Esophagus squamous epithelium (tissue), 5 donors: ENCODE results near the gene TMEM235. TPM values are rescaled to one million over a fixed set of nuclear protein-coding genes. Genes with fewer than 3 reads are reported as not detected.
"Not testable (repeated sequence)": the region's sequence is repeated elsewhere in the genome, so short reads cannot be mapped to it uniquely, and the experiment has no call there.

ENCODE experiments used
- DNase-seq: peaks from one replicate; lab custom pipeline; 2025; lab: John Stamatoyannopoulos, UW
- H3K27ac ChIP-seq, 4 donors: fragments of 200-600 bp; sonication (generic); one replicate each; pipeline ENCODE4 v1.5.1; 2016 to 2019; ENCODE audit warnings: mild to moderate bottlenecking in 1 of 4
- H3K27me3 ChIP-seq, 4 donors: fragments of 200-600 bp; sonication (generic); 1 replicate in 3 of 4; 2 replicates in 1 of 4; pipeline versions ENCODE4 v1.5.1 to v1.6.0; 2017 to 2021; ENCODE audit warnings: antibody characterized with exemption in 1 of 4
- H3K36me3 ChIP-seq, 3 donors: fragments of 200-600 bp; sonication (generic); one replicate each; pipeline ENCODE4 v1.5.1; 2016 to 2019
- H3K4me1 ChIP-seq, 3 donors: fragments of 200-600 bp; sonication (generic); one replicate each; pipeline ENCODE4 v1.5.1; 2017 to 2019
- H3K4me3 ChIP-seq, 4 donors: fragments of 200-600 bp; sonication (generic); 1 replicate in 3 of 4; 2 replicates in 1 of 4; pipeline ENCODE4 v1.5.1; 2016 to 2019; ENCODE audit warnings: mild to moderate bottlenecking in 2 of 4, moderate library complexity in 1 of 4
- H3K9me3 ChIP-seq, 3 donors: fragments of 200-600 bp; sonication (generic); one replicate each; pipeline ENCODE4 v1.5.1; 2016 to 2019
- CTCF ChIP-seq, 6 experiments: fragments of 450-650 bp in 4 of 6; fragments of 200-600 bp in 2 of 6; sonication (generic) in 2 of 6; IDR thresholded peaks; one replicate each; pipeline ENCODE4 v1.5.1; 2016 to 2019; ENCODE audit warnings: antibody characterized with exemption in 6 of 6, mild to moderate bottlenecking in 4 of 6, moderate library complexity in 4 of 6
- POLR2A ChIP-seq, 4 donors: fragments of 450-650 bp; IDR thresholded peaks; one replicate each; pipeline ENCODE4 v1.6.1; 2017; ENCODE audit warnings: antibody characterized with exemption in 4 of 4, mild to moderate bottlenecking in 4 of 4, moderate library complexity in 3 of 4
- WGBS, 2 donors: methylation state at CpG; one replicate each; pipeline ENCODE4 v1.1.5; 2018; 5-methylcytosine and 5-hydroxymethylcytosine counted together
- intact Hi-C: fragments of 100-400 bp; cut with DNase I; formaldehyde crosslinking; loops from one replicate; pipeline ENCODE4 v1.15.0; 2022
- total RNA-seq, 4 donors: library from RNA; depleted of rRNA; stranded (reverse); fragments of >200 nt; gene quantifications; one replicate each; pipeline ENCODE4 v1.1.0, GENCODE V29; 2016
- donor health status: DM: yes; HTN: yes; CAD: no.

The TMEM235 gene
- total RNA-seq, 4 donors from 2014 or later = 0.26 TPM; not detected in 3

GRCh38 chr17:78234261-78234865 lies 2.9 kb downstream of the TMEM235 start:
- H3K27ac ChIP-seq = no peak overlapping the region
- TF ChIP-seq CTCF (IDR thresholded peaks at IDR 0.05) (no peak), POLR2A (IDR thresholded peaks at IDR 0.05) (no peak)
- no peaks in the 10 kb centered on the region for H3K9me3 ChIP-seq
- no peak overlapping the region for H3K4me3 ChIP-seq
- H3K36me3 ChIP-seq = no peaks in the 10 kb centered on the region
- WGBS, 2 donors = 73 to 100% methylated on average over 1 to 2 of the region's 17 CpGs
- H3K4me1 ChIP-seq = peaks cover 0 to 27% (median 8%) of the 10 kb centered on the region in 3 donors
- intact Hi-C loops = no loop called here
- DNase-seq = no peak
- H3K27me3 ChIP-seq = peaks cover 6 to 50% (median 12%) of the 10 kb centered on the region in 4 donors

GRCh38 chr17:78235022-78235421 lies 3.6 kb downstream of the TMEM235 start:
- peaks cover 6 to 43% (median 12%) of the 10 kb centered on the region in 4 donors for H3K27me3 ChIP-seq
- DNase-seq, H3K4me3 ChIP-seq, H3K9me3 ChIP-seq, H3K27ac ChIP-seq, H3K36me3 ChIP-seq, intact Hi-C loops: not testable (repeated sequence)
- WGBS, 2 donors = 75 to 83% methylated on average over 5 to 6 of the region's 6 CpGs
- peaks cover 0 to 27% (median 8%) of the 10 kb centered on the region in 3 donors for H3K4me1 ChIP-seq

- TF ChIP-seq POLR2A (IDR thresholded peaks at IDR 0.05) (no peak), CTCF (IDR thresholded peaks at IDR 0.05) (no peak)
- no peak overlapping the region for H3K27ac ChIP-seq
- WGBS, 2 donors = 100% methylated on average over 1 to 2 of the region's 8 CpGs
- DNase-seq = no peak
- peaks cover 6 to 35% (median 11%) of the 10 kb centered on the region in 4 donors for H3K27me3 ChIP-seq
- H3K4me3 ChIP-seq = no peak overlapping the region
- intact Hi-C loops = no loop called here
- no peaks in the 10 kb centered on the region for H3K36me3 ChIP-seq
- H3K4me1 ChIP-seq = peaks cover 0 to 27% (median 8%) of the 10 kb centered on the region in 3 donors
- H3K9me3 ChIP-seq = no peaks in the 10 kb centered on the region
These were observed 4.5 kb downstream of the TMEM235 start for GRCh38 chr17:78235885-78236284.

GRCh38 chr17:78236362-78237127 lies 5.1 kb downstream of the TMEM235 start:
- H3K4me1 ChIP-seq = peaks cover 0 to 24% (median 8%) of the 10 kb centered on the region in 3 donors
- no peak overlapping the region for H3K27ac ChIP-seq
- no peaks in the 10 kb centered on the region for H3K36me3 ChIP-seq
- intact Hi-C loops = no loop called here
- H3K4me3 ChIP-seq = no peak overlapping the region
- no peaks in the 10 kb centered on the region for H3K9me3 ChIP-seq
- peaks cover 0 to 28% (median 8%) of the 10 kb centered on the region in 4 donors for H3K27me3 ChIP-seq
- TF ChIP-seq CTCF (IDR thresholded peaks at IDR 0.05) (no peak), POLR2A (IDR thresholded peaks at IDR 0.05) (no peak)
- WGBS, 2 donors = 91% methylated on average over 10 of the region's 20 CpGs; no CpG with 5 or more reads in 1 of the 2 donors
- DNase-seq = no peak

GRCh38 chr17:78237401-78238012 lies 6.1 kb downstream of the TMEM235 start:
- Histone ChIP-seq H3K4me3 (no peak overlapping the region), H3K27ac (no peak overlapping the region), H3K36me3 (no peaks in the 10 kb centered on the region), H3K9me3 (no peaks in the 10 kb centered on the region), H3K4me1 (peaks cover 0 to 14% (median 8%) of the 10 kb centered on the region in 3 donors), H3K27me3 (peaks cover 0 to 18% (median 3%) of the 10 kb centered on the region in 4 donors)
- WGBS, 2 donors = 33 to 54% methylated on average over 5 to 6 of the region's 11 CpGs
- DNase-seq = no peak
- TF ChIP-seq POLR2A (IDR thresholded peaks at IDR 0.05) (no peak), CTCF (IDR thresholded peaks at IDR 0.05) (no peak)
- intact Hi-C loops = no loop called here
